OCI-LY7 (cell line): ENCODE data around the gene TAOK3. TPM values are rescaled to one million over a fixed set of nuclear protein-coding genes. Genes with fewer than 3 reads are reported as not detected.

Experiments used
- BruUV-seq: library from RNA; stranded (reverse); fragments of 400-500 nt; replicated peaks from 2 replicates; lab custom pipeline; 2021; lab: Mats Ljungman, UMichigan
- CTCF ChIA-PET: fragments of 300-600 bp; sonication (Branson Sonifier 250); formaldehyde crosslinking; loops from one replicate; lab custom pipeline; 2022; ENCODE audit warnings: antibody characterized with exemption; ENCODE audit not compliant: unreplicated experiment; lab: Charles Lee
- POLR2A ChIA-PET: fragments of 300-600 bp; sonication (Branson Sonifier 250); formaldehyde crosslinking; loops from one replicate; lab custom pipeline; 2022; ENCODE audit warnings: antibody characterized with exemption; lab: Charles Lee
- DNase-seq: peaks from one replicate; pipeline ENCODE4 v3.0.0-alpha.2; 2015; ENCODE audit warnings: low spot score
- H2AFZ ChIP-seq: fragments of 200-600 bp; sonication (generic), shearing (Covaris generic); 2 replicates; pipeline ENCODE4 v1.6.1; 2014; ENCODE audit warnings: mild to moderate bottlenecking, antibody characterized with exemption, low read length, moderate library complexity
- H3K27ac ChIP-seq: fragments of 200-600 bp; sonication (generic); 2 replicates; pipeline ENCODE4 v1.5.1; 2014; ENCODE audit warnings: mixed run types, low read depth, mild to moderate bottlenecking, moderate library complexity, low read length, inconsistent platforms; ENCODE audit not compliant: poor library complexity, severe bottlenecking
- H3K36me3 ChIP-seq: fragments of 200-600 bp; sonication (generic); 2 replicates; pipeline ENCODE4 v1.6.1; 2014; ENCODE audit warnings: mild to moderate bottlenecking, antibody characterized with exemption, low read length, moderate library complexity, mixed read lengths; ENCODE audit not compliant: insufficient read depth
- H3K4me1 ChIP-seq: fragments of 200-600 bp; sonication (generic); 2 replicates; pipeline ENCODE4 v1.5.1; 2014; ENCODE audit warnings: mild to moderate bottlenecking, low read length; ENCODE audit not compliant: insufficient read depth, poor library complexity, severe bottlenecking
- H3K4me2 ChIP-seq: fragments of 200-600 bp; sonication (generic); 2 replicates; pipeline ENCODE4 v1.6.1; 2014; ENCODE audit warnings: mild to moderate bottlenecking, low read length
- H3K4me3 ChIP-seq: fragments of 200-600 bp; sonication (generic); 2 replicates; pipeline ENCODE4 v1.5.1; 2014; ENCODE audit warnings: mild to moderate bottlenecking, low read depth, low read length; ENCODE audit not compliant: poor library complexity, severe bottlenecking
- H3K79me2 ChIP-seq: fragments of 200-600 bp; sonication (generic); 2 replicates; pipeline ENCODE4 v1.6.1; 2016; ENCODE audit warnings: low read depth, mild to moderate bottlenecking, low read length, moderate library complexity, mixed read lengths; ENCODE audit not compliant: insufficient read depth
- H3K9me2 ChIP-seq: fragments of 200-600 bp; sonication (generic); 2 replicates; pipeline ENCODE4 v1.6.1; 2016; ENCODE audit warnings: mild to moderate bottlenecking, low read length, mixed read lengths; ENCODE audit not compliant: insufficient read depth
- H3K9me3 ChIP-seq: fragments of 200-600 bp; sonication (generic); 2 replicates; pipeline ENCODE4 v1.6.1; 2014; ENCODE audit warnings: mild to moderate bottlenecking, mixed run types, low read length, mixed read lengths
- H4K20me1 ChIP-seq: fragments of 200-600 bp; sonication (generic); 2 replicates; pipeline ENCODE4 v1.6.1; 2014; ENCODE audit warnings: mild to moderate bottlenecking, antibody characterized with exemption, low read length, moderate library complexity, mixed read lengths; ENCODE audit not compliant: insufficient read depth
- CTCF ChIP-seq: fragments of 200-600 bp; sonication (generic); conservative IDR thresholded peaks from 2 replicates; pipeline ENCODE4 v1.5.1; 2014; ENCODE audit warnings: mild to moderate bottlenecking, antibody characterized with exemption, low read length, moderate library complexity, mixed read lengths
- EZH2phosphoT487 ChIP-seq: fragments of 200-600 bp; sonication (generic); IDR thresholded peaks from 2 replicates; pipeline ENCODE4 v1.6.1; 2018; ENCODE audit warnings: low read depth, borderline replicate concordance, mild to moderate bottlenecking, mixed run types, antibody characterized with exemption, low read length, moderate library complexity, mixed read lengths
- intact Hi-C: fragments of 100-400 bp; cut with micrococcal nuclease; formaldehyde crosslinking; loops from one replicate; pipeline ENCODE4 v1.10.0; 2022; ENCODE audit not compliant: unreplicated experiment
- total RNA-seq, 2 experiments: library from RNA; depleted of rRNA in 1 of 2; stranded (reverse); fragments of >200 nt in 1 of 2; shearing (Covaris generic) in 1 of 2; gene quantifications; 2 replicates each; pipeline ENCODE4 v1.2.3, GENCODE V29; 2014 to 2022

The TAOK3 gene
- total RNA-seq, 2 experiments from 2014 or later: 30.7 to 56.0 TPM

GRCh38 chr12:118164798-118165486 lies 207.8 kb downstream of the TAOK3 start:
- H3K9me2 ChIP-seq: 0 out of 2 replicates have a peak, but pooled peaks cover 3% of the 10 kb centered on the region
- TF ChIP-seq EZH2phosphoT487 (no peak), CTCF (peak; percentile 77)
- H2AFZ ChIP-seq: no peak overlapping the region
- no TSS peak for BruUV-seq
- H3K4me3 ChIP-seq: no peak overlapping the region
- ChIA-PET POLR2A (no interaction called here), CTCF (interaction anchor here (0.9 kb wide), 1 partner anchor 211 kb away, joined by 3 read pairs; the partner anchor contains the start of gene SUDS3)
- H4K20me1 ChIP-seq: no peaks in the 10 kb centered on the region
- no peak overlapping the region for H3K27ac ChIP-seq
- peaks cover 6% of the 10 kb centered on the region for H3K4me1 ChIP-seq
- H3K4me2 ChIP-seq: no peak overlapping the region
- intact Hi-C loops: loop anchor here (1.0 kb wide), 1 partner anchor 211 kb away; the partner anchor contains the start of gene SUDS3
- DNase-seq: peak; percentile 15
- H3K36me3 ChIP-seq: peaks cover 59% of the 10 kb centered on the region
- H3K79me2 ChIP-seq: no peaks in the 10 kb centered on the region
- no peaks in the 10 kb centered on the region for H3K9me3 ChIP-seq

DNA sequence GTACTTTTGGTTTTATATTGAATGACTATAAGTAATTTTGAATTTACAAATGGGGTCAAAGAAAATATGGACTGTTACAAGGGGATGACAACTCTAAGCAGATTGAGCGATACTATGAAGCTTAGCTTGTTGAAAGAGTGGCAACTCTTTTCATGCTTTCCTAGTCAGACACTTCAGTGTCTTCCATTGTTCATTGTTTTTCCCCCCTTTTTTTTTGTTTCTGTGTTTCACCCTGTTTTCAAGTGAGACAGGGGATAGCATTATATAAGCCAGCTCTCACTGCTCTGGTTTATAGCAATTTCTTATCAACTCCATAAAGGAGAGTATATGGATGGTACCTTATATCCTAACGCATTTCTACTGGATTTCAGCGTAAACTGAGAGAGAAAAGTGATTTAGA lies 212.2 kb downstream of the TAOK3 start:
- ChIA-PET CTCF (no interaction called here), POLR2A (interaction anchor here (0.6 kb wide), 2 partner anchors 14 to 216 kb away, joined by 3 read pairs; partner anchors contain the start of gene SUDS3)
- H3K27ac ChIP-seq: no peak overlapping the region
- BruUV-seq: no TSS peak
- H4K20me1 ChIP-seq: no peaks in the 10 kb centered on the region
- no peak overlapping the region for H3K4me2 ChIP-seq
- no peaks in the 10 kb centered on the region for H3K79me2 ChIP-seq
- TF ChIP-seq EZH2phosphoT487 (no peak), CTCF (no peak)
- H3K4me1 ChIP-seq: no peaks in the 10 kb centered on the region
- no peak for DNase-seq
- no peak overlapping the region for H2AFZ ChIP-seq
- no peaks in the 10 kb centered on the region for H3K9me2 ChIP-seq
- intact Hi-C loops: no loop called here
- no peaks in the 10 kb centered on the region for H3K9me3 ChIP-seq
- H3K4me3 ChIP-seq: no peak overlapping the region
- H3K36me3 ChIP-seq: peaks cover 50% of the 10 kb centered on the region

- intact Hi-C loops: no loop called here
- BruUV-seq: no TSS peak
- no peak overlapping the region for H3K4me3 ChIP-seq
- no peaks in the 10 kb centered on the region for H3K9me3 ChIP-seq
- no peak overlapping the region for H3K4me2 ChIP-seq
- H3K9me2 ChIP-seq: no peaks in the 10 kb centered on the region
- H3K36me3 ChIP-seq: peaks cover 38% of the 10 kb centered on the region; the same call in 1 of the 2 replicates
- POLR2A ChIA-PET: no interaction called here
- H4K20me1 ChIP-seq: no peaks in the 10 kb centered on the region
- no peaks in the 10 kb centered on the region for H3K4me1 ChIP-seq
- no peaks in the 10 kb centered on the region for H3K79me2 ChIP-seq
- H2AFZ ChIP-seq: no peak overlapping the region
- DNase-seq: no peak
- CTCF ChIA-PET: no interaction called here
- no peak overlapping the region for H3K27ac ChIP-seq
- TF ChIP-seq CTCF (no peak), EZH2phosphoT487 (no peak)
Measured at GRCh38 chr12:118151755-118152154, 221.0 kb downstream of the TAOK3 start.
